SK-N-SH (cell line): ENCODE measurements around the gene PSG3.
"Not testable (repeated sequence)": the region's sequence is repeated elsewhere in the genome, so short reads cannot be mapped to it uniquely, and the experiment has no call there.

Experiments
- CHD2 ChIP-seq: fragments of 150-350 bp; IDR thresholded peaks from 2 replicates; pipeline ENCODE4 v1.6.1; 2018; ENCODE audit warnings: low read length; ENCODE audit not compliant: partially characterized antibody
- CTCF ChIP-seq: fragments of 200-600 bp; sonication (generic); IDR thresholded peaks from 2 replicates; pipeline ENCODE4 v1.6.1; 2017; ENCODE audit warnings: antibody characterized with exemption, mild to moderate bottlenecking, moderate library complexity
- POLR2AphosphoS5 ChIP-seq: IDR thresholded peaks from 2 replicates; pipeline ENCODE4 v1.6.1; 2012; ENCODE audit warnings: low read depth, low read length
- REST ChIP-seq: IDR thresholded peaks from 2 replicates; pipeline ENCODE4 v1.6.1; 2012; ENCODE audit warnings: mild to moderate bottlenecking, low read depth, low read length, moderate library complexity
- TAF1 ChIP-seq: IDR thresholded peaks from 2 replicates; pipeline ENCODE4 v1.6.1; 2012; ENCODE audit warnings: low read depth, mild to moderate bottlenecking, low read length, moderate library complexity, borderline replicate concordance
- USF2 ChIP-seq: fragments of 150-350 bp; IDR thresholded peaks from 2 replicates; pipeline ENCODE4 v1.6.1; 2017; ENCODE audit warnings: antibody characterized with exemption, low read length, low read depth, borderline replicate concordance
- ZBTB33 ChIP-seq: IDR thresholded peaks from 2 replicates; pipeline ENCODE4 v1.4.0; 2012; ENCODE audit warnings: low read depth, borderline replicate concordance

GRCh38 chr19:42767319-42767718 is 27.0 kb upstream of the PSG3 start:
- not testable (repeated sequence) for TF ChIP-seq POLR2AphosphoS5, TAF1, REST, CHD2, ZBTB33, USF2
- peak; percentile 47 for TF ChIP-seq CTCF
